COLO829 (cell line): ENCODE results near the gene KRTAP2-4.
"Not testable (repeated sequence)": the region's sequence is repeated elsewhere in the genome, so short reads cannot be mapped to it uniquely, and the experiment has no call there.

Source experiments
- DNase-seq: peaks from one replicate; pipeline ENCODE4 v3.0.0; 2012; ENCODE audit warnings: low spot score

KRTAP2-4 gene

GRCh38 chr17:41037853-41038350, 27.8 kb downstream of the KRTAP2-4 start:
- DNase-seq: no peak

GRCh38 chr17:41034346-41034935, 31.2 kb downstream of the KRTAP2-4 start, which contains the start of gene KRTAP1-3:
Gene KRTAP1-3 (minus strand): TSS chr17:41034874. CDS start chr17:41034821, 53 bp downstream.
- not testable (repeated sequence) for DNase-seq

- DNase-seq: no peak
Observed at GRCh38 chr17:41029633-41030245, 35.9 kb downstream of the KRTAP2-4 start, which contains the start of gene KRTAP1-4. Gene KRTAP1-4 (minus strand): TSS chr17:41030195. CDS start chr17:41030078, 117 bp downstream.

GRCh38 chr17:41026715-41027471, 38.8 kb downstream of the KRTAP2-4 start, which contains the start of gene KRTAP1-5:
Gene KRTAP1-5 (minus strand): TSS chr17:41027208. CDS start chr17:41027155, 53 bp downstream.
- DNase-seq: no peak

GRCh38 chr17:41024697-41025096, 41.0 kb downstream of the KRTAP2-4 start:
- DNase-seq: no peak

GRCh38 chr17:41020336-41020735, 45.3 kb downstream of the KRTAP2-4 start:
- no peak for DNase-seq

- no peak for DNase-seq
Observed at GRCh38 chr17:41019415-41019814, 46.3 kb downstream of the KRTAP2-4 start.

- DNase-seq: no peak
Observed at GRCh38 chr17:41018541-41018940, 47.1 kb downstream of the KRTAP2-4 start.

- no peak for DNase-seq
Observed at GRCh38 chr17:41016578-41017215, 49.0 kb downstream of the KRTAP2-4 start.

- no peak for DNase-seq
Observed at GRCh38 chr17:41015454-41015853, 50.2 kb downstream of the KRTAP2-4 start.
